ENCODE results near the gene DAAM2. TPM values are rescaled to one million over a fixed set of nuclear protein-coding genes. Genes with fewer than 3 reads are reported as not detected.

DAAM2 gene
- polyA plus RNA-seq, 3 donors, result not detected

- Histone ChIP-seq H4K20me1 (ENCODE audit: insufficient read depth, low read length) (no peaks in the 10 kb centered on the region), H3K4me2 (replicated peaks; ENCODE audit: extremely low read depth, low read length, poor library complexity, severe bottlenecking) (no peak overlapping the region), H3K9ac (ENCODE audit: insufficient read depth, low read length, poor library complexity, severe bottlenecking) (no peak overlapping the region), H3K79me2 (ENCODE audit: insufficient read depth, low read length) (no peaks in the 10 kb centered on the region), H3K27me3 (ENCODE audit: control insufficient read depth in 2 of 2, insufficient read depth in 2 of 2, low read length in 2 of 2) (no peaks in the 10 kb centered on the region), H3K4me1 (ENCODE audit: control insufficient read depth in 1 of 2, insufficient read depth in 2 of 2, low read length in 2 of 2) (no peaks in the 10 kb centered on the region), H3K36me3 (replicated peaks in 1 of 2; ENCODE audit: control insufficient read depth in 1 of 2, insufficient read depth in 2 of 2, low read length in 2 of 2) (no peaks in the 10 kb centered on the region), H2AFZ (ENCODE audit: insufficient read depth, low read depth, low read length, poor library complexity, severe bottlenecking) (no peak overlapping the region), H3K4me3 (replicated peaks in 1 of 3; ENCODE audit: low read depth in 2 of 3, low read length in 3 of 3) (no peak overlapping the region), H3K27ac (ENCODE audit: low read depth in 1 of 2, low read length in 2 of 2) (no peak overlapping the region), H3K9me3 (replicated peaks in 1 of 2; ENCODE audit: control insufficient read depth in 1 of 2, insufficient read depth in 1 of 2, low read length in 2 of 2) (no peaks in the 10 kb centered on the region)
- Mint-ChIP-seq H3K36me3 (no peaks in the 10 kb centered on the region), H3K27me3 (ENCODE audit: low read depth in 3 of 3) (peaks cover 4 to 11% (median 8%) of the 10 kb centered on the region in 3 donors), H3K4me1 (no peaks in the 10 kb centered on the region), H3K4me3 (no peak overlapping the region), H3K9me3 (peaks cover 0 to 3% (median 0%) of the 10 kb centered on the region in 7 donors), H3K27ac (peak overlapping the region in 1 of 7 donors; percentile 71)
- WGBS (ENCODE audit: insufficient coverage), result 89% methylated on average over 10 of the region's 10 CpGs
- intact Hi-C loops (cut with micrococcal nuclease), result no loop called here
- DNase-seq, result no peak
- TF ChIP-seq CTCF (IDR thresholded peaks at IDR 0.05), result no peak
These were observed 107.5 kb downstream of the DAAM2 start for GRCh38 chr6:39899554-39900295.

GRCh38 chr6:39901116-39901655 lies 109.0 kb downstream of the DAAM2 start:
- Mint-ChIP-seq H3K27ac (no peak overlapping the region), H3K4me1 (no peaks in the 10 kb centered on the region), H3K9me3 (peaks cover 0 to 3% (median 0%) of the 10 kb centered on the region in 7 donors), H3K4me3 (no peak overlapping the region), H3K36me3 (no peaks in the 10 kb centered on the region), H3K27me3 (ENCODE audit: low read depth in 3 of 3) (peaks cover 4 to 11% (median 8%) of the 10 kb centered on the region in 3 donors)
- Histone ChIP-seq H3K36me3 (replicated peaks in 1 of 2; ENCODE audit: control insufficient read depth in 1 of 2, insufficient read depth in 2 of 2, low read length in 2 of 2) (no peaks in the 10 kb centered on the region), H2AFZ (ENCODE audit: insufficient read depth, low read depth, low read length, poor library complexity, severe bottlenecking) (no peak overlapping the region), H3K27ac (ENCODE audit: low read depth in 1 of 2, low read length in 2 of 2) (no peak overlapping the region), H3K9ac (ENCODE audit: insufficient read depth, low read length, poor library complexity, severe bottlenecking) (no peak overlapping the region), H3K9me3 (replicated peaks in 1 of 2; ENCODE audit: control insufficient read depth in 1 of 2, insufficient read depth in 1 of 2, low read length in 2 of 2) (no peaks in the 10 kb centered on the region), H3K27me3 (ENCODE audit: control insufficient read depth in 2 of 2, insufficient read depth in 2 of 2, low read length in 2 of 2) (no peaks in the 10 kb centered on the region), H3K4me3 (replicated peaks in 1 of 3; ENCODE audit: low read depth in 2 of 3, low read length in 3 of 3) (no peak overlapping the region), H3K4me1 (ENCODE audit: control insufficient read depth in 1 of 2, insufficient read depth in 2 of 2, low read length in 2 of 2) (no peaks in the 10 kb centered on the region), H4K20me1 (ENCODE audit: insufficient read depth, low read length) (no peaks in the 10 kb centered on the region), H3K4me2 (replicated peaks; ENCODE audit: extremely low read depth, low read length, poor library complexity, severe bottlenecking) (no peak overlapping the region), H3K79me2 (ENCODE audit: insufficient read depth, low read length) (no peaks in the 10 kb centered on the region)
- no peak for DNase-seq
- 96% methylated on average over 8 of the region's 10 CpGs for WGBS (ENCODE audit: insufficient coverage)
- intact Hi-C loops (cut with micrococcal nuclease), result no loop called here
- TF ChIP-seq CTCF (IDR thresholded peaks at IDR 0.05), result no peak

All from CD14-positive monocyte (primary cell).